T1000 (cell line): ENCODE measurements around the gene DRD1.

Source experiments
- DNase-seq: peaks from one replicate; lab custom pipeline; 2025; ENCODE audit warnings: mixed read lengths; lab: John Stamatoyannopoulos, UW

DRD1 gene

GRCh38 chr5:175444060-175444904 is at the start of gene DRD1:
Gene DRD1, minus strand, starts transcription at chr5:175444182. Its CDS starts 1,083 bp downstream, at chr5:175443099.
- no peak for DNase-seq

DNA sequence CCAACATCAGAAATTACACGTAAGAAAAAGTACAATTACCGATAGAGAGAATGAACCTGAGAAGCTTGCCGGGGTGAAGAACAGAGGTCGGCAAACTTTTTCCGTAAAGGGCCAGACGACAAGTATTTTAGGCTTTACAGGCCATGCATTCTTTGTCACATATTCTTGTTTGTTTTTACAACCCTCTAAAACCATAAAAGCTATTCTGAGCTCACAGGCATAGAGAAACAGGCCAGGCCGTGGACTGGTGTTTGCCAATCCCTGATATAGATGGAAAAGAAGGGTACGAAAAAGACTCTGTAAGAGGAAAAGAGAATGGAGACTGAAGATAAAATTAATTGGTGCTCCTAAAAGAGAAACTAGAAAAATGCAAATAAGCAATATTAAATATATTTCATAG is 49.7 kb upstream of the DRD1 start:
- DNase-seq = no peak

GRCh38 chr5:175493260-175493659 is 49.3 kb upstream of the DRD1 start:
- DNase-seq = no peak

DNA sequence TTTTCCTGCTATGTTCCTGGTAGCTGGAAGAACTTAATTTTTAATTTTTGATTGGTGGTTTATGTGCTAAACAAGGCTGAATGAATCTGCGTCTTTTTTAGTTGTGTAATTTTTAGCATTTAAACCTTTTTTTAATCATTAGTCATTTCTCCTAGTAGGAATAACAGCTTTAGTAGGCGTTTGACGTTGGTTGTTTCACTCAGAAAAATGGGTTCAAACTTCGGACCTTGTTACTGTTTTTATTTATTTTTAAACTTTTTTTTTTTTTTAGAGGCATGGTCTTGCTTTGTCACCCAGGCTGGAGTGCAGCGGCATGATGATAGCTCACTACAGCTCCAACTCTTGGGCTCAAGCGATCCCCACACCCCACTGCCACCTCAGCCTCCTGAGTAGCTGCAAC is 47.2 kb upstream of the DRD1 start:
- DNase-seq = no peak

- no peak for DNase-seq
These were observed 45.9 kb upstream of the DRD1 start for GRCh38 chr5:175489693-175490443.

GRCh38 chr5:175487514-175488222 is 43.7 kb upstream of the DRD1 start:
- no peak for DNase-seq

- no peak for DNase-seq
These were observed 41.6 kb upstream of the DRD1 start for GRCh38 chr5:175485631-175486030.

- DNase-seq = no peak
These were observed 40.8 kb upstream of the DRD1 start for GRCh38 chr5:175484829-175485228.

GRCh38 chr5:175484322-175484721 is 40.3 kb upstream of the DRD1 start:
- no peak for DNase-seq

- DNase-seq = no peak
These were observed 39.4 kb upstream of the DRD1 start for GRCh38 chr5:175483337-175483736.

- no peak for DNase-seq
These were observed 35.3 kb upstream of the DRD1 start for GRCh38 chr5:175479125-175479881.

DNA sequence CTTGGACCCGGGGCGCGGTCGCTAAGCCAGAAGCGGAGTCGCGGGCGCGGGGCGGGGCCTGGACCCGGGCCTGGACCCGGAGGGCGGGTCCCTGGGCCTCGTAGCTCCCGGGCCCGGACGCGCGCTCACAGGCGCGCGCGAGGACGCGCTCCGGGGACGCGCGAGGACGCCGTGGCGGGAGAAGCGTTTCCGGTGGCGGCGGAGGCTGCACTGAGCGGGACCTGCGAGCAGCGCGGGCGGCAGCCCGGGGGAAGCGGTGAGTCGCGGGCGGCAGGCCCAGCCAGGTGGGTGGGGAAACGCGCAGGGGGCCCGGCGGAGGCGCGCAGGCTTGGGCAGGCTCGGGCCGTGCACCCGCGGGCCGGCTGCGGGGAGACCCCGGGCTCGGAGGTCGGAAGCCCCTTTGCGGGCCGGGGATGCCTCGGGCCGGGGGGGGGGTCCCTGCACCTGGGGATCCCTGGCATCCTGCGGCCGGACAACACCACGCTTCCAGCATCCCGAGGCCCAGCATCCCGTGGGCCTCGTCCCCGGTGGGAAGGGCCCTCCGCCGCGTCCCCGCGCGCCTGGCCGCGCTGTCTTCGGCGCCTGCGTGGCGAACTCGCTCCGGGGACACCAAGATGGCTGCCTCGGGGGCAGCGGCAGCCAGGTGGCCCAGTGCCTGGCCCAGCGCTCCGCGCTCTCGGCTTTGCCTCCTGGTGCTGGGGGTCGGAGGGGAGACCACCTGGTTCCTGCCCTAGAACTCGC is 34.6 kb upstream of the DRD1 start, which contains the start of gene SFXN1:
SFXN1 (plus strand) TSS at position 177 of the 741 bp plus-strand sequence. CDS start 13,544 bp downstream, outside the sequence.
- peak; percentile 42 for DNase-seq

- no peak for DNase-seq
These were observed 34.0 kb upstream of the DRD1 start for GRCh38 chr5:175478008-175478383.

- no peak for DNase-seq
These were observed 33.5 kb upstream of the DRD1 start for GRCh38 chr5:175477440-175477839.

DNA sequence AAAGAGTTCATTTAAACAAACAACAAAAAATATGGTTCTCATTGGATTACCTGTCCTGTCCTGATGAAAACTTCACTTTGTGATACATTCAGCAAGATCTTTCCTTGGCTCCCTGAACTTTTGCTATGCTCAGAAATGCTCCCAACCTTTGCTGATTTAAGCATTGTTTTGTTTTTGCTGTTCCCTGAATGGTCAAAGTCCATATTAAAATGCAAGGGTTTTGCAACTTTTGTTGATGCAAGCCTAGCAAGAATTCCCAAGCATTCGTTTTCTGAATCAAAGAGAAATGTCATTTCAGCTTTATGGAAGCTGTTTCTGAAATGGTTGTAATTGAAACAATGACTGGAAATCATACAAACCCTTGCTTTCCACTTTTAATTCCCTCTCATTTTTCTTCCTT is 31.3 kb upstream of the DRD1 start:
- no peak for DNase-seq

DNA sequence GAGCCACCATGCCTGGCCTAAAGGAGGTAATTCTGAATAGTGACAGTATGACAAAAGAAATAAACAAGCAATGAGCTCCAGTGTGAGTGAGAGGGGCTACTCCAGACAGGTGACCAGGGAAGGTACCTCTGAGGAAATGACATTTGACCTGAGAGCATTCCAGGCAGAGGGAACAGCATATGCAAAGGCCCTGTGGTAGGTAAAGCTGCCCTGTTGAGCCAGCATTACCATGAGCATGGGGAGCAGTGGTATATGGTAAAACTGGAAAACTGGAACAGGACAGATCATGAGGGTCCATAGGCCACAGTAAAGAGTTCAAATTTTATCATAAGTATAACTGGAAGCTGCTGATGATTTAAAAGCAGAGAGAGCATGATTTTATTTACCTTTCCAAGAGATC is 28.4 kb upstream of the DRD1 start:
- no peak for DNase-seq

DNA sequence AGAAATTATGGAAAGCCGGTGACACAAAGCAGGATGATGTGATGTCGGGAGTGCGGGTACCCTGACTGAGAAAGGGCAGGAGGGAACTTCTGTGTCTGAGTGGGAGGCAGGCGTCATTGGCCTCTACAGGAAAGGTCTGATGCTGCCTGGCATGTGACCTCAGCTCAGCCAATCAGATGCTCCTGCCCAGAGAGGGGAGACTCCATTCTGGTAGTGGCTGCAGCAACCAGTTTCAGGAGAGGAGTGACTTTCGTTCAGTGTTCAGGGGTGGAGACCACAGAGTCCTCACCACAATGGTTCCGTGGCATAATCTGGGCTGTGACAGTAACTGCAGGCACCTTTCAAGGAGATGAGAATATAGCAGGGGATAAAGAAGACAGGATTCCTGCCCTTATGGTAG is 27.6 kb upstream of the DRD1 start:
- DNase-seq = no peak

- no peak for DNase-seq
These were observed 27.2 kb upstream of the DRD1 start for GRCh38 chr5:175471196-175471595.

DNA sequence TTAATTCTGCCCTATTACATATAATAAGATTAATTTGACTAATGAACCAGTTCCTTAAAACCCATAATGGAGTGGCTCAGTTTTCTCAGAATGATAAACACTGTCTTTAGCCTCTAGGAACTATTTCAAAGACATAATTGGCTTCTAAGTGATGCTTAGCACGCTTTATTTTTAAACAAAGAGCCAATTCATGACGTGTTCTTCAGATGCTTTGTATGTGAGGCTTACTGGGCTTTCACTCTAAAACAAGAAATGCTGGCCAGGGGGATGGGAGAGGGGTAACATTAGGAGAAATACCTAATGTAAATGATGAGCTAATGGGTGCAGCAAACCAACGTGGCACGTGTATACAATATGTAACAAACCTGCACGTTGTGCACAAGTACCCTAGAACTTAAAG is 26.8 kb upstream of the DRD1 start:
- DNase-seq = no peak

DNA sequence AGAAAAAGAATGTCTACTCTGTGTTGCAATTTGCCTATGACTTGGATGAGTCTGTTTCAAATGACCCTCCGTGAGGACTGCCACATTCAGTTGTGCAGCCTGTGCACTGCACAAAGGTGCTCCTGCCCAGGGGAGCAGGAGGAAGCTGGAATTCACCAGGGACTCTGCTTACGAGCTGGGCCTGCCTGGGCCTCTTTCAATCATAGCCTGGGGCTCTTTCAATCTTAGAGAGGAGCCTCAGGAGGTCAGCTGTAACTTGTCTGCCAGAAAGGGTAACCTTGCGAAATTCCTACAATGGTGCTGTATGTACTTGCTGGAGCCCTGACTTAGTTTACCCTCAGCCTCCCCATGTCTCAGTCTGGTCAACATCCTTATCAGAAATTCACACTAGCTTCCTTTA is 25.9 kb upstream of the DRD1 start:
- no peak for DNase-seq

DNA sequence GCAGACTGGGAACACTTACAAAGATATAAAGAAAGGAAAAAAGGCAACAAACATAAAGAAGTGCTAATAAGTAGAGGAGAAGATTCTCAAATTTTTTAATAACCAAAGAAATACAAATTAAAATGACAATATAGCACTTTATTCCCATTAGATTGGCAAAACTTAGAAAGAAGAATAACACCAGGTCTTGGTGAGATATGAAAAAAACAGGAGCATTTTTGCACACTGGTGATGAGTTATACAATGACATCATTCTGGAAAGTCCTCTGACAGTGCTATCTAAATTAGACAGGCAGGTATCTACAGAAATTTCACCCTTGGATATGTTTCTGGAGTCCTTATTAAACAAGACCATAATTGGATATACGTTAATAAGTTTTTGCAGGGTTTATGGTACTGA is 24.9 kb upstream of the DRD1 start:
- no peak for DNase-seq
